EL (cell line): ENCODE measurements around the gene GAN.

Source experiments
- DNase-seq: peaks from one replicate; pipeline ENCODE4 v3.0.0-alpha.2; 2016

Gene GAN, protein sequence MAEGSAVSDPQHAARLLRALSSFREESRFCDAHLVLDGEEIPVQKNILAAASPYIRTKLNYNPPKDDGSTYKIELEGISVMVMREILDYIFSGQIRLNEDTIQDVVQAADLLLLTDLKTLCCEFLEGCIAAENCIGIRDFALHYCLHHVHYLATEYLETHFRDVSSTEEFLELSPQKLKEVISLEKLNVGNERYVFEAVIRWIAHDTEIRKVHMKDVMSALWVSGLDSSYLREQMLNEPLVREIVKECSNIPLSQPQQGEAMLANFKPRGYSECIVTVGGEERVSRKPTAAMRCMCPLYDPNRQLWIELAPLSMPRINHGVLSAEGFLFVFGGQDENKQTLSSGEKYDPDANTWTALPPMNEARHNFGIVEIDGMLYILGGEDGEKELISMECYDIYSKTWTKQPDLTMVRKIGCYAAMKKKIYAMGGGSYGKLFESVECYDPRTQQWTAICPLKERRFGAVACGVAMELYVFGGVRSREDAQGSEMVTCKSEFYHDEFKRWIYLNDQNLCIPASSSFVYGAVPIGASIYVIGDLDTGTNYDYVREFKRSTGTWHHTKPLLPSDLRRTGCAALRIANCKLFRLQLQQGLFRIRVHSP

DNA sequence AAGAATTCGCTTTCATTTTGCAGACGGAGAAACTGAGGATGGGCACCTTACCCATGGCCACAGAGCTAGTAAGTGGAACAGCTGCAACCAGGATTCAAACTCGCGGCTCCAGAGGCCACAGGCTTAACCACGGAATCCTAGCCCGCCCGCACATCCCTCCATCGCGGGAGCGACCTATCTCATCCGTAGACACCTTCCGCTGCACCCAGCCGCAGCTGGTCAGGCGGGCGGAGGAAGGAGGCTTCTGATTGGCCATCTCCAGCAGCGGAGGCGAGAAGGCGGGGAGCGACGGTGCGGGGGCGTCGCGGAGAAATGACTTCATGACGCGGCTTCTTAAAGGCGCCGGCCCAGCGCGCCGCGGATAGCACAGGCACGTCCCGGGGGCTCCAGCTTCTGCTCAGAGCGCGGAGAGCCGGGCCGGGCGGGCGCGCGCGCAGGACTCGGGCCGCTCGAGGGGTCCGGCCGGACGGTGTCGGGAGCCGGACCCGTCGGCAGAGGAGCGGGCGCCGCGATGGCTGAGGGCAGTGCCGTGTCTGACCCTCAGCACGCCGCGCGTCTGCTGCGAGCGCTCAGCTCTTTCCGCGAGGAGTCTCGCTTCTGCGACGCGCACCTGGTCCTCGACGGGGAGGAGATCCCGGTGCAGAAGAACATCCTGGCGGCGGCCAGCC lies at the start of gene GAN:
Gene GAN (plus strand): TSS at position 360 of the 668 bp plus-strand sequence. CDS start 152 bp downstream, at position 512.
- DNase-seq, result peak; percentile 96

DNA sequence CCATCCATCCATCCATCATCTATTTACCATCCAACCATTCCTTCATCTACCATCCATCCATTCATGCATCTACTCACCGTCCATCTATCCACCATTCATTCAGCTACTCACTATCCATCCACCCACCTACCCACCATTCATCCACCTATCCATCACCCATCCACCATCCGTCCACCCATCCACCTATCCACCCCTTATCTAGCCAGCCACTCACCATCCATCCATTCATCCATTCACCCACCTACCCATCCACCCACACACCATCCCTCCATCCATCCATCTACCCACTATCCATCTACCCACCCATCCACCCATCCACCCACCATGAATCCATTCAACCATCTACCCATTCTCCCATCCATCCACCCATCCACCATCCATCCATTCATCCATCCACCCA lies 49.7 kb upstream of the GAN start:
- no peak for DNase-seq

DNA sequence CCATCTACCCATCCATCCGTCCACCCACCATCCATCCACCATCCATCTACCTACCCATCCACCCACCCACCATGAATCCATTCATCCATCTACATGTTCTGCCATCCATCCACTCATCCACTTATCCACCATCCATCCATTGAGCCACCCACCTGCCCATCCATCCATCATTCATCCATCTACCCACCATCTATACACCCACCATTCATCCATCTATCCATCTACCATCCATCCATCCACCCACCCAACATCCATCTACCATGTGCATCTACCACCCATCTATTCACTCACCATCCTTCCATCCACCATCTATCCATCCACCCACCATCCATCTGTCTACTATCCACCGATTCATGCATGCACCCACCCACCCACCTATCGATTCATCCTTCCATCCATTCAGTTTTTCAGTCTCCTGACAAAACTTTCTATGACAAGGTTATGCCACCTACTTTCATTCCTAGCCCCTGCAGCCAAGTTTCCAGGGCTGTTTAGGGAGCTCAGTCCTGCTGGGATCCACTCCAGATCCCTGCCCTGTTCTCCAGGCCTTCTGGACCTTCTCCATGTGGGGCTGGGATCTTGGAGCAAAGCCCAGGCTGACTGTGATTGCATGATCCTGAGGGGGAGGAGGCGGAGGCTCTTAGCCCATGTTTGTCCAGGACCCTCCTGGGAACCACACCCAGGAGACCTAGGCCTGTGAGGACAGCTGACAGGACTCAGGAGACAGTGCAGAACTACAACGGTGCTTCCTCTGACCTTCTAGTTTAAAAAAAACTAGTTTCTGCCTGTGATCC lies 48.9 kb upstream of the GAN start:
- no peak for DNase-seq

DNA sequence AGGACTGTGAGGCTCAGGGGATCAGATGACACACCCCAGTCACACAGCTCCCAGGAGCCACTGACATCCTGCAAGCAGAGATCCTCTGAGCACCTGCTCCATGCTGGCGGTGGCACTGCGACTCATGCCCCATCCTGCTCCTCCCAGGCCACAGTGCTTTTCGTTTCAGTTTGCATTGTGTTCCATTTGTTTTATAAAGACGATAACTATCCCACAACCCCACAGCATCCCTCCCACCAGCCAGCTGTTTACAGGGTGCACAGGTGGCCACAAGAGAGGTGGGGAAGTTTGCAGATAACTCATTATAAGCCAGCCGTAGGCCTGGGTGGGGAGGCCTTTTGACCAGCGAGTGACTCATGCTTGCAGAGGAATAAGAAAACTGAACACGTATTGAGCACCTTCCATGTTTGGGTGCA lies 48.1 kb upstream of the GAN start:
- DNase-seq, result no peak

DNA sequence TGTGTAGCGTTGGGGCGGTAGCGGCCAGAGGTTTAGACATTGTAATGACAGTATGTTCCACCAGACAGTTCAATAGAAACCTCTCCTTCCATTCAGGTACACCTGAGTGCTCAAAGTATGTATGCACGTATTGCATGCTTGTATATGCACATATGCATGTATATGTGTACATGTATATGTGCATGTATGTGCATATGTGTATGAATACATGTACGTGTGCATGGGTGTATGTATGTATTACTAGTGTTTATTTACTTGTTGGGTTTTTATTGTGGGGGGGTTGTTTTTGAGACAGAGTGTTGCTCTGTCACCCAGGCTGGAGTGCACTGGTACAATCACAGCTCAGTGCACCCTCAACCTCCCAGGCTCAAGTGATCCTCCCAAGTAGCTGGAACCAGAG lies 46.3 kb upstream of the GAN start:
- DNase-seq, result no peak

DNA sequence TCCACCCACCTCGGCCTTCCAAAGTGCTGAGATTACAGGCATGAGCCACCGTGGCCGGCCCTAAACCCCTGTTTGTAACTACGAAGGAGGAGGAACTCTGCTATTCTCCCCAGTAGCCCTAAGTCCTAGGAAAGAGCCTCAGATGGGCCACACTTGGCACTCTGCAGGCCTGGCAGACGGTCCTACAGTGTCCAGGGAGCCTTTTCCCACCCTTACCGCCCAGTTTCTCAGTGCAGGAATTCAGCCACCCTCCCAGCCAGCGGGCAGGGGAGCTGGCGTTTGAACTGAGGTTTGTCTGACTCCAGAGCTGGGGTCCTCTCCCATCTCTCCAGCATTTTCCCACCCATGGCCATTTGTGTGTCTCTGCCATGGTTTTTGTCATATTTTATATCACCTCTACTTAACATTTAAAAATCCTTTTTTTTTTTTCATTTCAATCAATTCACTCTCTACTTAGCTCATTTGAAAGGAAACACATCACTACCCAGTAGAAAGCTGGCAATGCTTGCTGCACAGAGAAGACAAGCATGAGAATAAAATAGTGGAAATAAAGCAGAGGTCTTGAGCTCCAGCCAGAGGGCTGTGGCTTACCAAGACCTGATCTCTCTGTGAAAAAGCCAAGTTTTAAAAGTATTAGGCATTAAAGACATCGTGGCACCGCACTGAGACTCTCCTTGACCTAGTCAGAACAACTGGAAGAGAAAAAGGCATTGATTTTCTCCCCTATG lies 41.4 kb upstream of the GAN start:
- DNase-seq, result no peak

DNA sequence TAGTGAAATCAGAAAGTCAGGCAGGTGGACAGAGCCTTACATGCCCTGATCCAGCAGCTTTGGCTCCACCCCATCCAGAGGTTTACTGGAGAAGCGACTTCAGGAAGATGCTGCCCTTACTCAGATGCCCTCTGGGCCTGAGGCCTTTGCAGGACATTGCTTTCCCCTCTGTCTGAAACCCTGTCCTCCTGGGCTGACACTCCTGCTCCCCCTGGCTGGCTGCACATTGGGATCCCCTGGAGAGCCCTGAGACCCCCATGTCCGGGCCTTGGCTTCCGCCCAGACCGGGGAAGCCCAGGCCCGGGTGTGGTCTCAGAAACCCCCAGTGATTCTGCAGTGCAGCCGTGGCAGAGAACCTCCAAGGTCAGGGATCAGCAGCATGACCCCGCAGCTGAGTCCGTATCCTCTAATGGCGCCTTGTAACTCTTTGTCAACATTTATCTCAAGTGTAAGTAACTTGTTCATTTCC lies 39.7 kb upstream of the GAN start:
- no peak for DNase-seq

DNA sequence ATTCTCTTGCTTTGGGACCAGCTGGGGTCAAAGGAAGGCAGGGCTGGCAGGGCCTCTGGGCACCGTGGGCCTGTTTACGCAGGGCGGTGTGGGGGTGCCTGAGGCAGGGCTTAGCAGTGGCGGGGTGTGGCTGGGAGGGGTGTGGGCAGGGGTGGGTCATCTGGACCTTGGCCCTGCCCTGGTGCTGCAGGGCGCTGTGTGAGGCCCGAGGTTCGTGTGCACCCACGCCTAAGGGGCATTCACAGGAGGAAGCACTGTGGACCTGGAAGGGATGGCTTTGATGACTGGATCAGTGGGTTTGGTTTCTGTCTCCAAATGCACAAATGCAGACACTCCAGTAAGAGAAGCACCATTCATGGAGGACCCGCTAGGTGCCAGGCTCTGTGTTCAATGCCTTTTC lies 39.0 kb upstream of the GAN start:
- DNase-seq, result no peak

DNA sequence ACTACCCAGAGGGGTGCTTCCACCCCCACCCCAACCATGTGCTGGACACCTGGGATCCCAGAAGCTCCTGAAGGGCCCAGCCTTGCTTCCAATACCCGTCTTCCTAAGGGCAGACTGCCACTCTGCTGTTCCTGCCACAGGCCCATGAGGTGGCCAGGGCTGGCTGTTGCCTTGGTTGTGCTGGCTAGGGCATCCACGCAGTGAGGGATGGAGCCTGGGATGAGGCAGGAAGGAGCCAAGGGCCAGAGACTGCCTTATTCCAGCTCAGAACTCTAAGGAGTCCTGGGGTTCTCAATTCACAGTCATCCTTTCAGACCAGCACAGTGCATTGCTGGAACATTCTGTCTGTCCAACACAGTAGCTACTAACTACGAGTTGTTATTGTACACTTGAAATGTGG lies 38.4 kb upstream of the GAN start:
- DNase-seq, result no peak

DNA sequence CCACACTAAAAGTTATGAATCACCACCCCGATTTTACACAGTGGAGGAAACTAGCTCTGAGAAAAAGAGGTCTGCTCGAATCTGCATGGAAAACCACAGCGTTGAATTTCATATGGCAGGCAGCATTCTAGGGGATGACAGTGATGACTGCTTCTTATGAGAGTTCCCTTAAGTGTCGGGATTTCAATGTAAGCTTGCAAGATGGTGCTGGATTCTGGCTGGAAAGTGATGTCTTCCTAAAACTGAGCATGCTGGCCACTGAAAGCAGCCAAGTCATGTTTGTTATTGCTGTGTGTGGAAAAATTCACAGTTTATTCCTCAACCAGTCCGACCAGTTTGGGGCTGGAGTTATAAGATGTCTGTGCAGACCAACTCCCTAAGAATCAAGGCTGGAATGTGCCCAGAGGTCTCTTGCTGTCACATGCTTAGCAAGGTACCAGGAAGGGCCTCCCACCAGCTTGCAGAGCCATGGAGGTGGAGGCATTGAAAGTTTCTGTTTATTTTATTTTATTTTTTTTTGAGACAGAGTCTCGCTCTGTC lies 37.2 kb upstream of the GAN start:
- DNase-seq, result no peak

DNA sequence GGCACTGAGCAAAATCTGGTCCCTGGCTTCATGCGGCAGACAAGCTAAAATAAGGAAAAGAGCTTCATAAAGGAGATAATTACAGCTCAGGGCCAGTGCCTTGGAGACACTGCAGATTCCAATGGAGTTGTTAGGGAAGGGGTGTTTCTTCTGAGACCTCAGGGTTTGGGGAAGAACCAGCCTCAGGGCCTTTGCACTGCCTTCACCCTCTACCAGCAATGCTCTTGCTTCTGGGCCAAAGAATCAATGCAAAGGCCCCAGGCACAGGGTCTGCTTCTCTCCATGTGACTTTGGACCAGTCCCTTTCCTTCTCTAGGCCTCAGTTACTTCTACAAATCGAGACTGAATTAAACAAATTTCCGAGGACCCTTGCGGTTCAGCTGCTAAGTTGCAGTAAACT lies 36.2 kb upstream of the GAN start:
- no peak for DNase-seq

DNA sequence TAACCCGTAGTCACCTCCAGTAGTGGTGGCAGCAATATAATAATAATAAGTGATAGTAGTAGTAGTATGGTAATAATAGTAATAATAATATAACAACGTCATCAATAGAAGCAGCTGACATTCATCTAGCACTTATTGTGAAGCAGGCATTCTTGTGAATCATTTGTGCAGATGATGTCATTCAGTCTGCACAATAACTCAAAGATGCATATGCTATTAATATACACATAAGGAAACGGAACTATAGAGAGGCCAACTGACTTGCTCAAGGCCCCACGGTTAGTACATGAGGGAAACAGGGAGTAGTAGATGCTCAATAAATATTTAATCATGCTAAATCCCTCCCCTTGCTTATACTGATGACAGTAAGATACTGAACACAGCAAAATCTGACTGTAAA lies 35.4 kb upstream of the GAN start:
- DNase-seq, result peak; percentile 37

DNA sequence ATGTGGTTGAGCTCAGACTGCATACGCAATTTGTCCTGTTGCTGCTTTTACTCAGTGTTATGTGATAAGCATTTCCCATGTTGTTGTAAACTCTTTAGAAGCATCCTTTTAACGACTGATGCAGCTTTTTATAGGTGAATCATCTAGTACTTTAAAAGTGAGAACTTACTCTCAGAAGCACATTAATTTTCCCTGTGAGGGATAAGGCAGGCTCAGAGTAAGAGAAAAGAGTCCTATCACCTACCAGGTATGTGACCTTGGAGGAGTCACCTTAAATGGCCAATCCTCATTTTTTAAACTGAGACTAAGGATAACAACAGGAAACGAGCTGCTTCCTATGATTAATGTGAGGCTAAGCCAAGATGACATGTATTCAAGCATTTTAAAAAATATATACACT lies 34.4 kb upstream of the GAN start:
- no peak for DNase-seq

DNA sequence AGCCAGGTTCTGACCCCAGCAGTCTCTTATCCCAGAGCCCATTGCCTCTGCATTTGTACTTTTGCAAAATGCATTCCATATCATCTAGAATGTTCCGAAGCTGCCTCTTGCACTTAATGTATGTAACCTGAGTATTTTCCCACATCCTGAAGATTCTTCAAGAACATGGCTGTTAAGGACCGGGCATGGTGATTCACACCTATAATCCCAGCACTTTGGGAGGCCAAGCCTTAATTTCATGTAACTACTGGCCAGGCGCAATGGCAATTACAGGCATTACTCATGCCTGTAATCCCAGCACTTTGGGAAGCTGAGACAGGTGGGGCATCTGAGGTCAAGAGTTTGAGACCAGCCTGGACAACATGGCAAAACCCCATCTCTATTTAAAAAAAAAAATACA lies 31.7 kb upstream of the GAN start:
- no peak for DNase-seq

DNA sequence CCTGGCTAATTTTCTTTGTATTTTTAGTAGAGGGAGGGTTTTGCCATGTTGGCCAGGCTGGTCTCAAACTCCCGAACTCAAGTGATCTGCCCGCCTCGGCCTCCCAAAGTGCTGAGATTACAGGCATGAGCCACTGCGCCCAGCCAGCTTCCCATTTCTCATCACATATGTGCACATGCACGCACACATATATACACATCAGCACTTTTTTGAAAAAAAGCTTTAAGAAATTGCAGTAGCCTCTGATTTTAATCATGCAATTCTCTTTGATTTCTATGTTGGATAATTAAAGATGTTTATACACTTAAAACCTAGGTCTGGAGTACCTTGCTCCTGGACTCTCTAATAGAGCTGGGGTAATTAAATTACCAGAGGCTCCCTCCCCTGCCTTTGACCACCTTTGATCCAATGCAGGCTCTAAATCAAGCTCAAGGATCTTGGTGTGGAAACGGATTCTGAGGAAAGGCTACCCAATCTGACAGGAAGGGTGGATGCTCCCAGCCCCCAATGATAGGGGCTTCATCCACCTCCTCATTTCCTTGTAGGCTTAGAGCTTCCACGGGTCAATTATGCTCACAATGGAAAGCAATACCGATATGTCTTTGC lies 29.7 kb upstream of the GAN start:
- DNase-seq, result no peak

DNA sequence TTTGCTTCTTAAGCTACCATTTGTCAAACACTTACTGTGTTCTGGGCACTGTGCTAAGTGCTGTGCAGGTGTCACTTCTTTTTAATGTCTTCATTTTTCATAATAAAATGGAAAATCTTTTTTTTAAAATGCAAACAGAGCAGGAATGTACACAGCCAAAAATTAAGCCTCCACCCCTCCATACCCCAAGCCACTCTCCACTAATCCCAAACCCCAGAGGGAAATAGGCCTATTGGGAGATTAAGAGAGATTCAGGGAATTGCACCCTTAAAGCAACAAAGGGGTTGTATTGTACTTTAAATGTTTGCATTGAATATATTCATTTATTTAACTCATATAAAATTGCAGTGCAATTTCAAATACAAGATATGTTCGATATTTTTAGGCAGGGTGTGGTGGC lies 28.6 kb upstream of the GAN start:
- DNase-seq, result no peak

DNA sequence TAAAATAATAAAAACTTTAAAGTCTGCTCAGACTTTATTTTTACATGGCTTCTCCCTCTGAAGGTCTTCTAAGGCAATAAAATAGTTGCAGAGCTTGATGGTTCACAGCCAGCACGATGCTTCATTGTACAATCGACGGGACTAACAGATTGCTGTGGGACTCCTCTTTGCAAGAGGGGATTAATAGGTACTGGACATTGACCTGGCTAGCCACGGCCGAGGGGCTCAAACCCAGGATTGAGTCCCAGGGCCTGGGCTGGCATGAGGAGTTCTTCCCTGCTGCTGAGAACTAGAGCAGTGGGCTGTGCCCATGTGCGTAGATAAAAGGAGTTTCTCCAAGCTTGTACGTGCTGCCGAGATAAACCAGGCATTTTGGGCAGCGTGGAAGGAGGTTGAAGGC lies 23.6 kb upstream of the GAN start:
- no peak for DNase-seq

DNA sequence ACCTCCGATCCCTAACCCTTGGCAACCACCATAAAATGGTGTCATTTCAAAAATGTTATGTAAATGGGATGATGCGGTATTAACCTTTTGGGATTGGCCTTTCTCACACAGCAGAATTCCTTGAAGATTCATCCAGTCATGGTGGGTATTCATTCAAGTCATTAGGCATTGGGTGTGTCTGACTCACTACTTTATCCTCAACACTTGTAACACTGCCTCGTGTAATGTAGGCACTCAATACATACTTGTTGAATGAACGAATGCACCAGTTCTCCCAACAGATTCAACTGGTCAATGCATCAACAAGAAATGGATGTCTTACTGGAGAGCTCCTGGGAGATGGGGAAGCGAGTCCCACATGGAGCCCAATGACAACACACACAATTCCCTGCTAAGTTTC lies 21.8 kb upstream of the GAN start:
- DNase-seq, result no peak

DNA sequence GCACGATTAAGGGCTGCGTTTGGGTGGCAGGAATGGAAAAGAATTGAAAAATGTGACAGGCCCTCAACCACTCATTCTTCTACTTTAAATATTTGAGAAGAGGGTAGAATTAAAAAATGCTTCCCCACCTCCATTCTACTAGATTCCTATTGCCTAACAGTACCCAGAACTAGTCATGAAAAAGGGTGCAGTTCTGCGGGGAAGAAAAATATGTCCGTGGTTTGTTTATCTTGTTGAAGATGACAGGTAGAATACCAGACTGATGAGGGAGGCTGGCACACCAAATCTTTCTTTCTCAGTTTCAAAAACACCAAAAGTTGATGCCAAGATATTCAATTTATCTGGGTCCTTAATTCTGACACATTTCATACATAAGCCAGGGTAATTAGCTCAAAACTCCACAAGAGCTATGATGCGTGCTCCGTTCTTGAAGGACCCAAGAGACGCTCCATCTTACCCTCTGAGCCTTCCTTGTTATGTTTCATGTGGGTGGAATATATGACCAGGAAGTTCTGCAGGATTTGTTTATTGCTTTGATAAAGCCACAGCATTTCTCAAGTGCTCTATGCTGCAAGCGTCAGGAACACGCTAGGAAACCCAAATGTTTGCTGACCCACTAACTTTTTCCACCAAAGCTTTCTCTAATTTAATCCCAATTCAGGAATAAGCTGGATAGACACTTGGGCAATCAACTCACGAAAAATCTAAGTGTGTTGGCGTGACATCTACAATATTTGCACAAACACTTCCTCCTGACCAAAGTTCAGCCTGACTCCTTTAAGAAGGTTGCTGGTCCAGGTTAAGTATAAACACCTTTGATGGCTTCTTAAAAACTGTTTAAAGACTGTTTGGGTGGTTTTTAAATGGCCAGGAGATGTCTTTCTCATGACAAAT lies 20.6 kb upstream of the GAN start:
- no peak for DNase-seq

DNA sequence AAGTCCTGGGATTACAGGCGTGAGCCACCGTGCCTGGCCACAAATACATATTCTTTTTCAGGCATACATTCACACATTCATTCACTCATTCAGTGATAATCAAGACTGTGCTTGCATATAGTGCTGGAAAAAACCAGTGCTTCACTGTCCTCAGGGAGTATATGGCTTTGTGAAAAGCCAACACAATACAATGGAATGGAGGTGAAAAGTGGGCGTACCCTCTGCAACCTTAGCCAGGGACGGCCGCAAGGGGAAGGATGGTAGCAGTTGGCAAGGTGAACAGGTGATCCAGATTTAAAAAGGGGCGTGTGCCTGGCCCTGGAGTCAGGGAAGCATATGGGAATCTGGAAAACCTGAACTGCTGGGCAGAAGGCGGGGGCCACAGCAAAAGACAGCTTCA lies 18.1 kb upstream of the GAN start:
- no peak for DNase-seq

DNA sequence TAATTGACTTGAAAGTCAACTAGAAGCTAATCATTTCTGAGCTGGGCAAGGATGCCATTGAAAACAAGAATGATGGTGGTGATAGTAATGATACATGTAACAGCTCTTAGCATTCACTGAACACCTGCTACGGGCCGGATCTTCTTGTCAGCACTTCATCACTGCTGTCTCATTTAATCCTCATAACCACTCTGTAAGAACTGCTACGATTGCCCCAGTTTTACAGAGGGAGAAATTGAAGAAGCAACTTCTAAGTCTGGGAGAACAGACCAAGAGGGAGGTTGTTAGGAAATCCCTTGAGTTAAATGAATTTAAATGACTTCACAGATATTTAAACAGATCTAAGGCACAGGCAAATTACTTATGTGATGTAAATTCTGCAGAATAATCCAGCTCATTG lies 7.0 kb upstream of the GAN start:
- no peak for DNase-seq
